Peyer's patch (tissue), 4 donors: ENCODE data around the gene SERPINB12.

Experiments used
- POLR2A ChIP-seq, 2 donors: fragments of 450-650 bp; IDR thresholded peaks; one replicate each; pipeline ENCODE4 v1.5.1; 2017; ENCODE audit warnings: antibody characterized with exemption in 2 of 2, mild to moderate bottlenecking in 2 of 2, moderate library complexity in 2 of 2
- TF ChIP-seq, protein P1 (sequence below), 6 experiments: fragments of 450-650 bp in 4 of 6; fragments of 200-600 bp in 2 of 6; sonication (generic) in 1 of 6; IDR thresholded peaks; one replicate each; pipeline ENCODE4 v1.5.1; 2017 to 2019; ENCODE audit warnings: antibody characterized with exemption in 6 of 6, mild to moderate bottlenecking in 3 of 6, moderate library complexity in 1 of 6

GRCh38 chr18:63495675-63496074 lies 46.5 kb upstream of the SERPINB12 start:
- no peak for TF ChIP-seq POLR2A (IDR thresholded peaks at IDR 0.05)
- TF ChIP-seq, protein P1, sequence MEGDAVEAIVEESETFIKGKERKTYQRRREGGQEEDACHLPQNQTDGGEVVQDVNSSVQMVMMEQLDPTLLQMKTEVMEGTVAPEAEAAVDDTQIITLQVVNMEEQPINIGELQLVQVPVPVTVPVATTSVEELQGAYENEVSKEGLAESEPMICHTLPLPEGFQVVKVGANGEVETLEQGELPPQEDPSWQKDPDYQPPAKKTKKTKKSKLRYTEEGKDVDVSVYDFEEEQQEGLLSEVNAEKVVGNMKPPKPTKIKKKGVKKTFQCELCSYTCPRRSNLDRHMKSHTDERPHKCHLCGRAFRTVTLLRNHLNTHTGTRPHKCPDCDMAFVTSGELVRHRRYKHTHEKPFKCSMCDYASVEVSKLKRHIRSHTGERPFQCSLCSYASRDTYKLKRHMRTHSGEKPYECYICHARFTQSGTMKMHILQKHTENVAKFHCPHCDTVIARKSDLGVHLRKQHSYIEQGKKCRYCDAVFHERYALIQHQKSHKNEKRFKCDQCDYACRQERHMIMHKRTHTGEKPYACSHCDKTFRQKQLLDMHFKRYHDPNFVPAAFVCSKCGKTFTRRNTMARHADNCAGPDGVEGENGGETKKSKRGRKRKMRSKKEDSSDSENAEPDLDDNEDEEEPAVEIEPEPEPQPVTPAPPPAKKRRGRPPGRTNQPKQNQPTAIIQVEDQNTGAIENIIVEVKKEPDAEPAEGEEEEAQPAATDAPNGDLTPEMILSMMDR (IDR thresholded peaks at IDR 0.05), result no peak
